Fibroblast of skin of abdomen (primary cell): Measurements from ENCODE around the gene DGKI.

Source experiments
- DNase-seq: peaks from one replicate; pipeline ENCODE4 v3.0.0-alpha.2; 2013

DGKI gene

GRCh38 chr7:137652721-137653120 is 194.1 kb downstream of the DGKI start:
- DNase-seq: peak; percentile 26

GRCh38 chr7:137647905-137648565 is 198.7 kb downstream of the DGKI start:
- DNase-seq: no peak

- DNase-seq: peak; percentile 60
Measured at GRCh38 chr7:137642472-137642871, 204.3 kb downstream of the DGKI start.

- peak; percentile 32 for DNase-seq
Measured at GRCh38 chr7:137642031-137642430, 204.7 kb downstream of the DGKI start.

- no peak for DNase-seq
Measured at GRCh38 chr7:137636376-137636775, 210.4 kb downstream of the DGKI start.

- DNase-seq: no peak
Measured at GRCh38 chr7:137635874-137636273, 210.9 kb downstream of the DGKI start.

- no peak for DNase-seq
Measured at GRCh38 chr7:137635132-137635531, 211.6 kb downstream of the DGKI start.

GRCh38 chr7:137634356-137634755 is 212.4 kb downstream of the DGKI start:
- DNase-seq: no peak

GRCh38 chr7:137633133-137633532 is 213.6 kb downstream of the DGKI start:
- DNase-seq: peak; percentile 22

GRCh38 chr7:137628216-137628615 is 218.6 kb downstream of the DGKI start:
- DNase-seq: no peak

- peak; percentile 54 for DNase-seq
Measured at GRCh38 chr7:137626469-137627067, 220.2 kb downstream of the DGKI start.

- DNase-seq: no peak
Measured at GRCh38 chr7:137625197-137625596, 221.6 kb downstream of the DGKI start.

- no peak for DNase-seq
Measured at GRCh38 chr7:137619181-137619580, 227.6 kb downstream of the DGKI start.

GRCh38 chr7:137618748-137619147 is 228.0 kb downstream of the DGKI start:
- no peak for DNase-seq

GRCh38 chr7:137613006-137613525 is 233.7 kb downstream of the DGKI start:
- DNase-seq: no peak

- no peak for DNase-seq
Measured at GRCh38 chr7:137611606-137612005, 235.2 kb downstream of the DGKI start.

- peak; percentile 13 for DNase-seq
Measured at GRCh38 chr7:137609500-137609899, 237.3 kb downstream of the DGKI start.

GRCh38 chr7:137606061-137606674 is 240.6 kb downstream of the DGKI start:
- DNase-seq: peak; percentile 59

- DNase-seq: no peak
Measured at GRCh38 chr7:137603043-137603442, 243.7 kb downstream of the DGKI start.

GRCh38 chr7:137601642-137602041 is 245.1 kb downstream of the DGKI start:
- no peak for DNase-seq

GRCh38 chr7:137597856-137598255 is 248.9 kb downstream of the DGKI start:
- no peak for DNase-seq

GRCh38 chr7:137593115-137593711 is 253.6 kb downstream of the DGKI start:
- DNase-seq: no peak

- peak; percentile 81 for DNase-seq
Measured at GRCh38 chr7:137592232-137592896, 254.4 kb downstream of the DGKI start.
